AG04449 (cell line): ENCODE results near the gene HLA-A.
A peak's percentile ranks its signal among the peaks of the same experiment; 100 is the strongest.

ENCODE experiments used
- CTCF ChIA-PET: fragments of 350-600 bp; formaldehyde crosslinking; extraction: SDS; loops from one replicate; lab custom pipeline; 2021; ENCODE audit warnings: antibody characterized with exemption; lab: Yijun Ruan, JAX
- POLR2A ChIA-PET: fragments of 400-600, 350-600 bp; formaldehyde crosslinking; extraction: SDS; loops from one replicate; lab custom pipeline; 2020; ENCODE audit warnings: antibody characterized with exemption, inconsistent platforms; lab: Yijun Ruan, JAX
- DNase-seq: peaks from one replicate; pipeline ENCODE4 v3.0.0-alpha.2; 2010; ENCODE audit warnings: low read depth, low spot score
- H3K4me3 ChIP-seq: 2 replicates; pipeline ENCODE4 v1.5.1; 2011; ENCODE audit warnings: low read depth, mild to moderate bottlenecking, control low read depth, low read length
- TF ChIP-seq, protein P1 (sequence below): IDR thresholded peaks from one replicate; pipeline ENCODE4 v1.5.1; 2011; ENCODE audit warnings: mild to moderate bottlenecking, moderate library complexity, low read length, control low read depth, inconsistent platforms; ENCODE audit not compliant: insufficient read depth; ENCODE audit errors: missing control alignments

HLA-A gene

DNA sequence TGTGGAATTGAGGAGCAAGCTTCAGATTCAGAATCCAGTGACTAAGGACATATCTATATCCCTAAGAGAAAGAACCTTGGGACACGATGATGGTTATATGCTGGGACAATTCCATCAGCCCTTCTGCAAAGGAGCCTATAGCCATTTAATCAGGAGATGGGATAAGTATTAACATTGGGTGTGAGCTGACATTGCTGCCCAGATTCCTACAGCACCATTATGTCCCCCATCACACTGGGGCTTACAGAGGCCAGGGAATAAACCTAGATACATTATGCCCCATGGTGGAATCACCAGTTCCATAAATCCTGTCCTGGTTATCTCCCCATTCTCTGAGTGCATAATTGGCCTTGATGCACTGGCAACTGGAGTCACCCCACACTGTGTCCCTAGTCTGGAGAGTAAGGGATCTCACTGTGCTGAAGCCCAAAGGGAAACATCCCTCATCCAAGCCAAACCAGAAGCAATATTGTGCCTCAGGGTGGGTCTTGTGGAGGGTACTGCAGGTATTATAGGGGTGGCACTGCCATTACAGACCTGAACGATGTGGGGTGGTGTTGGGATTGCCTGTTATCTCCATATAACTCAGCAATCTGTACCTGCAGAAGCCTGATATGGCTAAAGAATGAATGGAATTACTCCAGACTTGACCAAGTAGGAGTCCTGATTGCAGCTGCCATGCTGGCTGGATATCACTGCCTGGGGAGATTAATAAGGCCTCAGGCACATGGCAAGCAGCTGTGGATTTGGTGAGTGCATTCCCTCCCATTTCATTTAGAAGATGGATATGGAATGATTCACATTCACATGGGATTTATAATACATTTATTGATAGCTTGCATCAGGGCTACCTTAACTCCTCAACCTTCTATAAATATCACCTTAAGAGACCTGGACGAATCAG is 5.0 kb downstream of the HLA-A start:
- TF ChIP-seq, protein P1, sequence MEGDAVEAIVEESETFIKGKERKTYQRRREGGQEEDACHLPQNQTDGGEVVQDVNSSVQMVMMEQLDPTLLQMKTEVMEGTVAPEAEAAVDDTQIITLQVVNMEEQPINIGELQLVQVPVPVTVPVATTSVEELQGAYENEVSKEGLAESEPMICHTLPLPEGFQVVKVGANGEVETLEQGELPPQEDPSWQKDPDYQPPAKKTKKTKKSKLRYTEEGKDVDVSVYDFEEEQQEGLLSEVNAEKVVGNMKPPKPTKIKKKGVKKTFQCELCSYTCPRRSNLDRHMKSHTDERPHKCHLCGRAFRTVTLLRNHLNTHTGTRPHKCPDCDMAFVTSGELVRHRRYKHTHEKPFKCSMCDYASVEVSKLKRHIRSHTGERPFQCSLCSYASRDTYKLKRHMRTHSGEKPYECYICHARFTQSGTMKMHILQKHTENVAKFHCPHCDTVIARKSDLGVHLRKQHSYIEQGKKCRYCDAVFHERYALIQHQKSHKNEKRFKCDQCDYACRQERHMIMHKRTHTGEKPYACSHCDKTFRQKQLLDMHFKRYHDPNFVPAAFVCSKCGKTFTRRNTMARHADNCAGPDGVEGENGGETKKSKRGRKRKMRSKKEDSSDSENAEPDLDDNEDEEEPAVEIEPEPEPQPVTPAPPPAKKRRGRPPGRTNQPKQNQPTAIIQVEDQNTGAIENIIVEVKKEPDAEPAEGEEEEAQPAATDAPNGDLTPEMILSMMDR, result no peak
- no peak overlapping the region for H3K4me3 ChIP-seq
- ChIA-PET CTCF (no interaction called here), POLR2A (interaction anchor here (1.2 kb wide), 1 partner anchor 55 kb away, joined by 4 read pairs; no protein-coding TSS in a partner anchor)
- no peak for DNase-seq

DNA sequence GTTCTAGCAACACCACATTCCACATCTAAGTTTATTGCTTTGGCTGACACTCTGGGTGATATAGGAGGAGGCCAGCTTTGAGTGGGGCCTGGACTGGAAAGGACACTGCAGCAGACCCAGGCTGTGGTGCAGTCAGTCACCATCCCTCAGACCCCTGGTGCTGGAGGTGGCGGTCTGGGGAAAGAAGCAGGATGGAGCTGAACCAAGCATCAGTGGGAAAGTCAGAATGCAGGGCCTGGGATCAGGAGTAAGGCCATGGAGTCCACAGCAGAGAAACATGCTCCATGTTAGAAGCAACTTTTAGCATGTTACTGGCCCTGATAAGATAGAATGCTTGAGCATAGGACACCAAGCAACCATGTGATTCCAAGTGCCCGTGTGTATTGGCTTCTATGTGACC is 5.9 kb downstream of the HLA-A start:
- TF ChIP-seq, protein P1, result no peak
- H3K4me3 ChIP-seq, result no peak overlapping the region
- no peak for DNase-seq
- POLR2A ChIA-PET, result interaction anchor here (1.2 kb wide), 1 partner anchor 55 kb away, joined by 4 read pairs; no protein-coding TSS in a partner anchor
- CTCF ChIA-PET, result no interaction called here

DNA sequence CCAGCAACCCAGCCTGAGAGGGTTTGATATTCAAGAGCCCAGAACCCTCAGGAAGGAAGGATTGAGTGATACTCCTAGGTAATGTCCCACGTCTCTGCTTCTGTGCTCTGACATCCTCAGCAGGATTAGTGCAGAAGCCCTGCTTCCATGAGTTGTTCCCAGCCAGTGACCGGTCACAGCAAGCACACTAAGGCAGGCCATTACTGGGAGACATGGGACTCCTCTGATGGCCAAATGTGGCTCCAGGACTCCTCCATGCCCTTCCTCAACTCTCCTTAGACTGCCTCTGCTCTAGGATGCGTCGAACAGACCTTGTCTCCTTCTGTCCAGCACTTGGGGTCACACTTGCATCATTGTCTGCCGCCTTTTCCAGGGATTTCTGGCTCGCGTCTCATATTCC is 7.6 kb downstream of the HLA-A start:
- POLR2A ChIA-PET, result no interaction called here
- TF ChIP-seq, protein P1, result no peak
- no peak for DNase-seq
- H3K4me3 ChIP-seq, result no peak overlapping the region
- CTCF ChIA-PET, result no interaction called here

DNA sequence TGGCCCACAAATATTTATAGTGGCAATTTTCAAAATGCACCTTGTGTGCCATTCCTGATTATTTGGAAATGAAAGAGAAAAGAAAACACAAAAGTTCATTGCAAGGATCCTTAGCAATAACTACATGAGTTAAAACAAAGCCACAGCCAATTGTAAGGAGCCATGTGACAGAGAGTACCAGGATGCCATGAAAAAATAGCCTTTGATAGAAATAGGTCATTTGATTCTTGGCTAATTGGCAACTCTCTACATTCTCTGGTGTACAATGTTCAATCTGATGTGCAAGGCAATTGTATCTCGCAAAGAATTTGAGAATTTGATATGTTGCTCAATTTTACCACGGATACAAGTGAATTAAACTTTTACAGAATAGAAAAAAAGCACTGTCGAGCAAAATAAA is 9.6 kb downstream of the HLA-A start:
- TF ChIP-seq, protein P1, result no peak
- H3K4me3 ChIP-seq, result no peak overlapping the region
- ChIA-PET POLR2A (interaction anchor here (1.6 kb wide), 1 partner anchor 13 kb away, joined by 12 read pairs; no protein-coding TSS in a partner anchor), CTCF (no interaction called here)
- DNase-seq, result no peak

DNA sequence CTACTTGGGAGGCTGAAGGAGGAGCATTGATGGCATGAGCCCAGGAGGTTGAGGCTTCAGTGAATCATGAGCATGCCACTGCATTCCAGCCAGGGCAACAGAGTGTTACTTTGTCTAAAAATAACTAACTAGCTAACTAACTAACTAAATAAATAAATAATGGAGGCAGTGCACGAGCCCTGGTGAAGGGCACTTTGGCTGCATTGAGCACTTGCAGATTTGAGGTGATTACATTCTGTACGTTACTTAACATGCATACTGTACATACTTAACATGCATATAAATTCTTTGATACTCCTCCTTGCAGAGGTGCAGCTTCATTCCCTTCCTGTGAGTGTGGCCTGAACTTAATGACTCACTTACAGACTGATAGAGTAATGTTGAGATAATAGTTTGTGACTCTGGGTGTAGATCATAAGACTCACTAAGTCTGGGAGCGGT is 10.7 kb downstream of the HLA-A start:
- ChIA-PET CTCF (interaction anchor here (2.6 kb wide), 1 partner anchor 11 kb away, joined by 9 read pairs; no protein-coding TSS in a partner anchor), POLR2A (interaction anchor here (0.9 to 1.6 kb wide), 2 partner anchors 11 to 12 kb away, joined by 4 to 12 read pairs; partner anchors contain the start of gene HLA-A)
- DNase-seq, result peak; percentile 55
- no peak overlapping the region for H3K4me3 ChIP-seq
- TF ChIP-seq, protein P1, result no peak

DNA sequence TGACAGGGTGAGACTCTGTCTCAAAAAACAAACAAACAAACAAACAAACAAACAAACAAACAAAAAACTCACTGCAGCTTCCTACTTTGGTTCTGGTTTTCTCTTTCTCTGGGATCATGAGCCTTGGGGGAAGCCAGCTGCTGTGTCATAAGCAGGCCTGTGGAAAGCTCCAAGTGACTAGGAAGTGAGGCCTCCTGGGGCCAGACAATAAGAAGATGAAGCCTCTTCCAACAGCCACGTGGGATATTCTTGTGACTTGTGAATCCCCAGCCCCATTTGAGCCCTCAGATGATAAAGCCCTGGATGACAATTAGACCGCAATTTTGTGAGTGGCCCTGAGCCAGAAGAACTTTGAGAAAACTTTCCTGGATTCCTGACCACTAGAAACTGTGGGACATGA is 11.4 kb downstream of the HLA-A start:
- no peak for DNase-seq
- TF ChIP-seq, protein P1, result no peak
- ChIA-PET CTCF (interaction anchor here (2.6 kb wide), 1 partner anchor 11 kb away, joined by 9 read pairs; no protein-coding TSS in a partner anchor), POLR2A (interaction anchor here (1.6 kb wide), 1 partner anchor 12 kb away, joined by 12 read pairs; no protein-coding TSS in a partner anchor)
- H3K4me3 ChIP-seq, result no peak overlapping the region
